GM18861 (cell line): ENCODE measurements around the gene CARD8.
A peak's percentile ranks its signal among the peaks of the same experiment; 100 is the strongest.
"Not testable (repeated sequence)": the region's sequence is repeated elsewhere in the genome, so short reads cannot be mapped to it uniquely, and the experiment has no call there.

Experiments
- ATAC-seq: cut with Tn5 transposase; IDR thresholded peaks from one replicate; pipeline ENCODE4 v1.9.1; 2021; ENCODE audit not compliant: unreplicated experiment

The CARD8 gene, protein sequence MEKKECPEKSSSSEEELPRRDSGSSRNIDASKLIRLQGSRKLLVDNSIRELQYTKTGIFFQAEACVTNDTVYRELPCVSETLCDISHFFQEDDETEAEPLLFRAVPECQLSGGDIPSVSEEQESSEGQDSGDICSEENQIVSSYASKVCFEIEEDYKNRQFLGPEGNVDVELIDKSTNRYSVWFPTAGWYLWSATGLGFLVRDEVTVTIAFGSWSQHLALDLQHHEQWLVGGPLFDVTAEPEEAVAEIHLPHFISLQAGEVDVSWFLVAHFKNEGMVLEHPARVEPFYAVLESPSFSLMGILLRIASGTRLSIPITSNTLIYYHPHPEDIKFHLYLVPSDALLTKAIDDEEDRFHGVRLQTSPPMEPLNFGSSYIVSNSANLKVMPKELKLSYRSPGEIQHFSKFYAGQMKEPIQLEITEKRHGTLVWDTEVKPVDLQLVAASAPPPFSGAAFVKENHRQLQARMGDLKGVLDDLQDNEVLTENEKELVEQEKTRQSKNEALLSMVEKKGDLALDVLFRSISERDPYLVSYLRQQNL

DNA sequence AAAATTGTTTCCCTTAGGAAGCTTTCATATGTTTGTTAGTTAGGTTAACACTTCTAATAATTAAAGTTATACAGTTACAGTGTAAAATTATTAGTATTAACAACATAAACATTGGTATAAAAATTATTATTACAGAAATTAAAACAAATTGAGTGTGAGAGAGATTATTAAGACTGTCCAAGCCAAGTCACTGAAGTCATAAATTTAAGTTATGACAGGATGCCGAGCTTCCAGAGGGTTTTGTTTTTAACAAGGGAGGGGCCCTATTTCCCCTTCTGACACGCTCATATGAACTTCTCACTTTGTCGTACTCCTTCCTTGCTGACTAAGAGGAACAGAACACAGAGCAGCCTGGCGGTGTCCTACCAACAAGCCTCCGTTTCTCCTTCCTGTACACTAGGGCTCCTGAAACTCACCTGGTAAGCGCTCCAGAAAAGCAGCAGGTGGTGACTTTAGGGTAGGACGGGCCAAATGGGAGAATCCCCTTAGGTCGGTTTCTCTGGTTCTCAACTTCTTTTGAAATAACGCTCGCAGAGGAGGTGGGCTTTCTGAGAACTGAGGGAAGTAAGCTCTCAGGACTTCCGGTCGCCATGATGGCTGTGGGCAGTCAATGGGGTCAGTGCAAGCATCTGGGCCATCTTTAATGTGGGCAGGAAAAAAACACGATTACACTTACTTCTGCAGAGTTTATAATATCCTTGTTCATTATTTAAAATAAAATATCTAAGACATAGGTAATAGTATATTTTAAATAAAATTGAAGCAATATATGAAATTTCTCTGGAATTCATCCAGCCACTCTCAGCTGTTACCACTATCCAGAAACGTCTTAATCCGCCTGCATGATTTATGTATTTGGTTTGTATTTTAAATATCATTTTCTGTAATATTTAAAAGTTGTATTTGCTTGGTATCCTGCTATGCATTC is at the start of gene CARD8:
Gene CARD8, minus strand, starts transcription at position 537 of the 928 bp plus-strand sequence. CDS start 14,892 bp downstream, outside the sequence.
- peak; percentile 39 for ATAC-seq

DNA sequence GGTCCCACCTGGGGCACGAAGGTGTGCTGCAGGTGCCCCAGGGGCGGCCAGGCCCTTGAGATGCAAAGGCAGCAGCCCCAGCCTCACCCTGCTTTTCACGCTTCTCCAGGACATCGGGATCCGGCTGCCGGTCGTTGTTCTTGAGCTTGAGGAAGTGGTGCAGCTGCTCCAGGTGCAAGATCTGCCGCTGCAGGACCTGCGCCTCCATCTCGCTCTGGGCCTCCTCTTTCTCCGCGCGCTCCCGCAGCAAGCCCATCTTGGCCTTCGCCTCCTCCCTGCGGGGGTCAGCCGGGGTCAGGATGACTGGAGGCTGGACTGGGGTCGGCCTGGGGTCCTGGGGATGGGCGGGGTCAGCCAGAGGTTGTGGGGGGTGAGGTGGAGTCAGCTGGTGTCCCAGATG is 48.2 kb upstream of the CARD8 start:
- ATAC-seq: no peak

DNA sequence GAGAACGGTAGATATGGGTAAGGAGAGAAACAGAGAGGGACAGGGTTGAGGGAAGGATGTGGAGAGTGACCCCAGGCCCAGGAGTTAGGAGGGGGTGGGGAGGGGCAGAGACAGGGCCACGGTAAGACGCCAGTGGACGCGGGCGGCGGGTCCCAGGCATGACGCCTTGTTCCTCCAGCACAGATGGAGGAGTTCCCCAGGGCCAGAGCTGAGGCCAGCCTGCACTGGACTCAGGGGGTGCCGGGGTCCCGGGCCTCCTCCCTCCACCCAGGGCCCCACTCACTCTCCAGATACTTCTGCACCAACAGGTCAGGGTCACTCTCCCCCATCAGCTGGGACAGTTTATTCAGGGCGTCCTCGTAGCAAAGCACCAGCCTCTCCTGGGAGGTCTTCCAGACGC is 47.7 kb upstream of the CARD8 start:
- ATAC-seq: no peak

- no peak for ATAC-seq
Observed at GRCh38 chr19:48302600-48302959, 46.9 kb upstream of the CARD8 start.

DNA sequence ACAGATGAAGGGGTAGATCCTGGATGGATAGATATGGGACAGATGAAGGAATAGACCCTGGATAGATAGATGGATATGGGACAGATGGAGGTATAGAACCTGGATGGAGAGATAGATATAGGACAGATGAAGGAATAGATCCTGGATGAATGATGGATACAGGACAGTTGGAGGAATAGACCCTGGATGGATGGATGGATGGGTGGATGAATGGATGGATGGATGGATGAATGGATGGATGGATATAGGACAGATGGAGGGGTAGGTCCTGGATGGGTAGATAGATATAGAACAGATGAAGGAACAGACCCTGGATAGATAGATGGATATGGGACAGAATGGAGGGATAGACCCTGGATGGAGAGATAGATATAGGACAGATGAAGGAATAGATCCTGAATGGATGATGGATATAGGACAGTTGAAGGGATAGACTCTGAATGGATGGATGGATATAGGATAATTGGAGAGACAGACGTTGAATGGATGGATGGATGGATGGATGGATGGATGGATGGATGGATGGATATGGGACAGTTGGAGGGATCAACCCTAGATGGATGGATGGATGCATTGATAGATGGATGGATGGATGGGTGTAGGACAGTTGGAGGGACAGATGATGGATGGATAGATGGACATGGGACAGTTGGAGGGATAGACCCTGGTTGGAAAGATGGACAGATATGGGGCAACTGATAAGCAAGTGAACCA is 46.3 kb upstream of the CARD8 start:
- ATAC-seq: no peak

DNA sequence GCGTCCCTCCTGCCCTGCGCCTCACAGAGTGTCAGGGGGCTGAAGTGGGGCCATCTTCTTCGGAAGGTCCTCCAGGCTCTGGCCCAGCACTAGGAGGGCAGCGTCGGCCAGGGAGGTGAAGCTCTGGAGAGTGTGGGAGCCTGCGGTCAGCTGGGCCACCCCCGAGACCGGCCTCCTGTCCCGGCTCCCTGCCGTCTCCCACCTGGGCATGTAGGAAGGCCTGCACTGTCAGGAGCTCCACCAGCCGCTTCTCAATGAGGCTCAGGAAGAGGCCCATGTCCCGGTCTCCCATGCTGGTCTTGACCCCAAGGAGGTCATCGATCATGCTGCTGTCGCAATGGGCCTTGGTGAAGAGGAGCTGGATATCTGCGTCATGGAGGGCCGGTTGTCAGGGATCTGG is 42.3 kb upstream of the CARD8 start:
- ATAC-seq: no peak

DNA sequence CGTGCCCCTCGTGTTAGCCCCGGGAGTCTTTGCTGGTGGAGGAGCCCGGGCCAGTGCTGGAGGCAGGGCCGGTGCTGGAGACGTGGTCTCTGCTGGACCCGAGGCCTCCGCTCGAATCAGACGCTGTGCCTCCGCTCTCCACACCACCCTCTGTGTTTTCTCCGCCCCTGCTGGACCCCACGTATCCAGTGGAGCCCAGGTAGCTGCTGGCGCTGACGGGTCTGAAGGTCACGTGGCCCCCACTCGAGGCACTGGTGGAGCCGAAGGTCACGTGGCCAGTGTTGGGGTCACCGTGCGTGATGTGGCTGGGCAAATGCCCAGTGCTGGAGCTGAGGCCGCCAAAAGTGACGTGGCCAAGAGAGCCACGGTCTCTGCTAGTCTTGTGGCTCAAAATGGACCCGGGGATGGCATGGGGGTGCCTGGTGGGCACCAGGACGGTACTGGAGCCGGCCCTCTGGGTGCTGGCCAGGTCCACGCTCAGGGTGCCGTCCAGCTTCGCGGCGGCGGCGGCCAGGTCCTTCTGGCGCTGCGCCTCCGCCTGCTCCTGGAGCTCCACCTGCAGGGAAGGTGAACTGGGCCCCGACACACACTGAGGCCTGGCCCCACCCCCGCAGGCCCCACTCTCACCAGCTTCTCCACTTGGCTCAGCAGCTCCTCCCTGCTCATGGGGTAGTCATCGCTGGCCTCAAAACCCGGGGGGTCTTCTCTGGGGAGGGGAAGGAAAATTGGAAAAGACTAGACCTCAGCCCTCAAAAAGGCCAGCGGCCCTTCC is 41.4 kb upstream of the CARD8 start:
- no peak for ATAC-seq

- no peak for ATAC-seq
Observed at GRCh38 chr19:48295458-48295857, 39.7 kb upstream of the CARD8 start.

DNA sequence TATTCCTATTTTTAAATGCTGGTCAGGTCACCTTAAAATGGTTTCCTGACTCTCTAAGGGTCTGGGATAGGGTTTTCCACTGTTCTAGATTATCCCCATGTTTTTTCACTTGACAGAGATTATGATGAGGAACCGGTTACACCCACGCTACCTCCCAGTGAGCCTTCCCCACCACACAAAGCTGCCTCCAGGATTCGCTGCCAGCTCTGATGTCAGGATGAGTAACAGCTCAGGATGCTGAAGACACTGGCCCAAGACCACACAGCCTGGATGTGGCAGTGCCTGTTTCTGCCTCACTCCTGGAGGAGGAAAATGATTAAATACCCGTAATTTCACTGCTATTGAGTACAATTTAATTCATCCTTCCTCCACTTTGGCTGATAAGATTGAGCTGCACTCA is 37.1 kb upstream of the CARD8 start:
- ATAC-seq: no peak

GRCh38 chr19:48291489-48291815 is 35.7 kb upstream of the CARD8 start:
- not testable (repeated sequence) for ATAC-seq

- no peak for ATAC-seq
Observed at GRCh38 chr19:48290771-48291488, 35.2 kb upstream of the CARD8 start.

GRCh38 chr19:48290401-48290770 is 34.7 kb upstream of the CARD8 start:
- ATAC-seq: no peak

GRCh38 chr19:48287748-48288147 is 32.0 kb upstream of the CARD8 start:
- ATAC-seq: no peak

DNA sequence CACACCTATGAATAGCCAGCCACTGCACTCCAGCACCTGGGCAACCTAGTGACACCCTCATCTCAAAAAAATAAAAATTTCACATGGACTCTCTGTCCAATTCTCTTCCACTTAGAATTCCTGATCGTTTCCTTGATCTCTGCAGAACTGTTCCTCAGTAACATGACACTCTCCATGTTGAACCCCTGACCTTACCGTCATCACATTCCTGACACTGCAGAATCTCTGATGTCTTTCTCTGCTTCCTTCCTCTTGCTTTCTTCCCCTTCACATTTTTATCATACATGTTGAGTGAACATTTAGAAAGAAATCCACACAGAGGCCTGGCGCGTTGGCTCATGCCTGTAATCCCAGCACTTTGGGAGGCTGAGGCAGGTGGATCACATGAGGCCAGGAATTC is 29.2 kb upstream of the CARD8 start:
- no peak for ATAC-seq

DNA sequence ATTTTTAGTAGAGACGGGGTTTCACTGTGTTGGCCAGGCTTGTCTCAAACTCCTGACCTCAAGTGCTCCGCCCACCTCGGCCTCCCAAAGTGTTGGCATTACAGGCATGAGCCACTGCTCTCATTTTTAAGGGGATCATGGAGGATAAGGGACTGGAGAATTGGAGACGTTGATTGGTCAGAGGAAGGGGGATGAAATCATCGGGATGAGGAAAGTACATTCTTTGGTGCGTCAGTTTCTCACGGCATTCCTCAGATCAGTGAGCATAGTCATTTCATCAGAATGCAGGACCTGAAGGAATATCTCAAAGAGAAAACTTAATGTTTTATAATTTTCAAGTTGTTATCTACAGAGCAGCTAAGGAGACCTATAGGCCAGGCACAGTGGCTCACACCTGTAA is 28.2 kb upstream of the CARD8 start:
- ATAC-seq: no peak

- no peak for ATAC-seq
Observed at GRCh38 chr19:48279747-48280146, 24.0 kb upstream of the CARD8 start.

GRCh38 chr19:48274938-48275337 is 19.2 kb upstream of the CARD8 start:
- no peak for ATAC-seq

DNA sequence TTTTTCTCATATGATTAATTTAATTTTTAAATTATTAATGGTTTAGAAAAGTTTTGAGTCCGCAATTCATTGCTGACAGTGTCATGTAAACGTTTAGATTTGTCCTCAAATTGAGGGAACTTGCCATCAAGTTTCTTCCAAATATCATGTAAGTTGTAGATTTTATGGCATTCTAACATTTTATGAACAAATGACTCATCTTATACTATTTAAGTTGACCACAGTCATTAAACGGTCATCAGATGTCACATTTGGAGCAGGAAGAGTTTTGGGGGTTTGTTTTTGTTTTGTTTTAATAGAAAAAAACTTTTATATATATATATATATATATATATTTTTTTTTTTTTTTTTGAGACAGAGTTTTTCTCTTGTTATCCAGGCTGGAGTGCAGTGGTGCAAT is 18.5 kb upstream of the CARD8 start:
- no peak for ATAC-seq

- no peak for ATAC-seq
Observed at GRCh38 chr19:48271531-48272151, 15.9 kb upstream of the CARD8 start.
